Stomach (tissue), 9 donors: Measurements from ENCODE around the gene SERAC1. TPM values are rescaled to one million over a fixed set of nuclear protein-coding genes. Genes with fewer than 3 reads are reported as not detected.

Experiments used
- DNase-seq, 2 donors: peaks; one replicate each; pipeline versions ENCODE4 v3.0.0 to v3.0.0-alpha.2; 2013 to 2019
- H3K27ac ChIP-seq, 5 donors: fragments of 200-600 bp in 4 of 5; sonication (generic) in 4 of 5; one replicate each; pipeline ENCODE4 v1.5.1; 2013 to 2019; ENCODE audit warnings: mild to moderate bottlenecking in 1 of 5, moderate library complexity in 1 of 5
- H3K27me3 ChIP-seq, 3 donors: fragments of 200-600 bp; sonication (generic); one replicate each; pipeline ENCODE4 v1.5.1; 2017 to 2019; ENCODE audit warnings: mixed run types in 1 of 3
- H3K36me3 ChIP-seq, 4 donors: fragments of 200-600 bp; sonication (generic); 1 replicate in 3 of 4; 2 replicates in 1 of 4; pipeline ENCODE4 v1.5.1; 2016 to 2019
- H3K4me1 ChIP-seq, 4 donors: fragments of 200-600 bp; sonication (generic); one replicate each; pipeline ENCODE4 v1.5.1; 2016 to 2019
- H3K4me3 ChIP-seq, 4 donors: fragments of 200-600 bp; sonication (generic) in 3 of 4; one replicate each; pipeline ENCODE4 v1.5.1; 2016 to 2019; ENCODE audit warnings: mild to moderate bottlenecking in 1 of 4
- H3K9me3 ChIP-seq, 4 donors: fragments of 200-600 bp; sonication (generic); one replicate each; pipeline ENCODE4 v1.5.1; 2016 to 2019
- CTCF ChIP-seq, 7 experiments: fragments of 450-650 bp in 4 of 7; fragments of 200-600 bp in 3 of 7; sonication (generic) in 3 of 7; IDR thresholded peaks; one replicate each; pipeline ENCODE4 v1.5.1; 2016 to 2019; ENCODE audit warnings: antibody characterized with exemption in 7 of 7, control low read depth in 2 of 7, mild to moderate bottlenecking in 1 of 7
- EP300 ChIP-seq: sonication (generic); formaldehyde crosslinking; IDR thresholded peaks from one replicate; pipeline ENCODE4 v1.6.1; 2017; ENCODE audit warnings: antibody characterized with exemption
- POLR2A ChIP-seq, 4 donors: fragments of 450-650 bp; IDR thresholded peaks; one replicate each; pipeline ENCODE4 v1.6.1; 2016; ENCODE audit warnings: antibody characterized with exemption in 4 of 4, control low read depth in 2 of 4, mild to moderate bottlenecking in 1 of 4, moderate library complexity in 1 of 4
- POLR2AphosphoS5 ChIP-seq, 3 donors: sonication (generic); formaldehyde crosslinking; IDR thresholded peaks; one replicate each; pipeline ENCODE4 v1.6.1; 2016; ENCODE audit warnings: antibody characterized with exemption in 3 of 3
- WGBS, 5 donors: extraction: QIAGEN DNeasy Blood & Tissue Kit in 3 of 5; methylation state at CpG; one replicate each; pipeline versions ENCODE4 v1.1.5 to v1.1.7; 2013 to 2018; 5-methylcytosine and 5-hydroxymethylcytosine counted together
- intact Hi-C: fragments of 100-400 bp; cut with DNase I; formaldehyde crosslinking; loops from one replicate; pipeline ENCODE4 v1.15.1; 2023; ENCODE audit warnings: low total_unique reads
- polyA plus RNA-seq, 3 donors: library from polyadenylated mRNA; stranded (reverse); fragments of 200-250 nt; gene quantifications; one replicate each; pipeline ENCODE4 v1.2.3, GENCODE V29; 2013
- total RNA-seq, 5 donors: library from RNA; depleted of rRNA; stranded (reverse); fragments of >200 nt; gene quantifications; one replicate each; pipeline versions ENCODE4 v1.1.0 to v1.2.3, GENCODE V29; 2014 to 2016
- donor health status: healthy with polysubstance abuse.
- donor health status: Bipolar disorder and iron deficiency.
- donor health status: healthy.

Gene SERAC1
- total and polyA plus RNA-seq, 8 donors: 0.58 to 27.2 (median 4.3) TPM

GRCh38 chr6:158194487-158195280, 26.6 kb upstream of the SERAC1 start:
- 31 to 73% (median 52%) methylated on average over 4 of the region's 4 CpGs for WGBS, 5 donors
- no peak for DNase-seq
- Histone ChIP-seq H3K36me3 (peaks cover 0 to 32% (median 21%) of the 10 kb centered on the region in 4 donors), H3K27ac (peak overlapping the region in 2 of 5 donors; percentile 27 to 32), H3K27me3 (no peaks in the 10 kb centered on the region), H3K4me1 (no peaks in the 10 kb centered on the region), H3K4me3 (no peak overlapping the region), H3K9me3 (no peaks in the 10 kb centered on the region)
- TF ChIP-seq POLR2AphosphoS5 (IDR thresholded peaks at IDR 0.05): no peak
- no peak for TF ChIP-seq POLR2A (IDR thresholded peaks at IDR 0.05)
- TF ChIP-seq EP300: no peak
- TF ChIP-seq CTCF (IDR thresholded peaks at IDR 0.05): no peak
- intact Hi-C loops: no loop called here

DNA sequence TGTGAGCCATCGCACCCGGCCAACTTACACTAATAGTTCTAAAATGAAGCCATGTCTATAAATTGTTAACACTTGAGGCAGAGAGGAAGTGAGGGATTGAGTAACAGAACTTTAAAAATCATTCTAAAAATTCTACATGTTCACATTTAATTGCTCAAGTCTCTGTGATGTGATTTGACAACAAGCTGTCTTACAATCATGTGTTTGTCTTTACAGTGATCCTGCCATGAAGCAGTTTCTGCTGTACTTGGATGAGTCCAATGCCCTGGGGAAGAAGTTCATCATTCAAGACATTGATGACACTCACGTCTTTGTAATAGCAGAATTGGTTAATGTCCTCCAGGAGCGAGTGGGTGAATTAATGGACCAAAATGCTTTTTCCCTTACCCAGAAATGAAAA, 23.7 kb upstream of the SERAC1 start:
- Histone ChIP-seq H3K9me3 (no peaks in the 10 kb centered on the region), H3K27me3 (no peaks in the 10 kb centered on the region), H3K27ac (no peak overlapping the region), H3K4me1 (no peaks in the 10 kb centered on the region), H3K4me3 (no peak overlapping the region), H3K36me3 (peaks cover 0 to 45% (median 32%) of the 10 kb centered on the region in 4 donors)
- TF ChIP-seq CTCF (IDR thresholded peaks at IDR 0.05) (no peak), EP300 (no peak), POLR2AphosphoS5 (IDR thresholded peaks at IDR 0.05) (no peak), POLR2A (IDR thresholded peaks at IDR 0.05) (no peak)
- DNase-seq: no peak
- intact Hi-C loops: no loop called here
- WGBS, 5 donors: 95 to 99% (median 96%) methylated on average over 4 of the region's 4 CpGs

DNA sequence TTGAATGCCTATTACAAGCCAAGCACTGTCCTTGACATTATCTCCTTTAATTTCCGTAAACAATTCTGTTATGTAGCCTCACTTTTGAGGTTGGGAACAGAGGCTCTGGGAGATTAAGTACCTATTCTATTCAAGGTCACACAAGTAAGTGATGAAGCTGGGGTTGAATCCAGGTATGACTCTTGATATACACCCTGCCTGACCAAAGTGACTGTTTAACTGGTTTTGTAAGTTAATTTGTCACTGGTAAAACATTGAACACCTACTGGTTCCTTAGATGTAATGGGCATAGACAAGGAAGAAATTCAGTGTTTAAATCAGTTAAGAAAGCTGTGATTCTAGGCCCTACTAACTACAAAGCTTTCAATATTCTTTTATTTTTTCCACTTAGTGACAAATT, 23.0 kb upstream of the SERAC1 start:
- 76 to 93% (median 87%) methylated on average over 1 of the region's 1 CpG for WGBS, 5 donors
- intact Hi-C loops: no loop called here
- DNase-seq: peak in 1 of 2 donors; percentile 47
- no peaks in the 10 kb centered on the region for H3K27me3 ChIP-seq
- H3K36me3 ChIP-seq: peaks cover 0 to 49% (median 37%) of the 10 kb centered on the region in 4 donors
- no peaks in the 10 kb centered on the region for H3K4me1 ChIP-seq
- no peak for TF ChIP-seq POLR2A (IDR thresholded peaks at IDR 0.05)
- no peak for TF ChIP-seq EP300
- TF ChIP-seq CTCF (IDR thresholded peaks at IDR 0.05): no peak
- TF ChIP-seq POLR2AphosphoS5 (IDR thresholded peaks at IDR 0.05): no peak
- H3K27ac ChIP-seq: no peak overlapping the region
- H3K9me3 ChIP-seq: no peaks in the 10 kb centered on the region
- H3K4me3 ChIP-seq: no peak overlapping the region

GRCh38 chr6:158188591-158188990, 20.5 kb upstream of the SERAC1 start:
- no peak for DNase-seq
- intact Hi-C loops: no loop called here
- 93 to 99% (median 95%) methylated on average over 3 of the region's 3 CpGs for WGBS, 5 donors
- TF ChIP-seq POLR2A (IDR thresholded peaks at IDR 0.05) (no peak), POLR2AphosphoS5 (IDR thresholded peaks at IDR 0.05) (no peak), CTCF (IDR thresholded peaks at IDR 0.05) (no peak), EP300 (no peak)
- H3K4me3 ChIP-seq: no peak overlapping the region
- H3K9me3 ChIP-seq: no peaks in the 10 kb centered on the region
- no peak overlapping the region for H3K27ac ChIP-seq
- peaks cover 0 to 2% (median under 1%) of the 10 kb centered on the region in 4 donors for H3K4me1 ChIP-seq
- peaks cover 0 to 47% (median 38%) of the 10 kb centered on the region in 4 donors for H3K36me3 ChIP-seq
- H3K27me3 ChIP-seq: no peaks in the 10 kb centered on the region
